Naive thymus-derived CD4-positive, alpha-beta T cell (primary cell): Measurements from ENCODE around the gene SEC61A2. TPM values are rescaled to one million over a fixed set of nuclear protein-coding genes. Genes with fewer than 3 reads are reported as not detected.

ENCODE experiments used
- ATAC-seq: fragments of 150-1000 bp; cut with Tn5 transposase; 2 replicates; pipeline ENCODE4 v1.10.0; 2021; ENCODE audit warnings: mild to moderate bottlenecking, moderate library complexity
- CTCF ChIA-PET: fragments of 350-600 bp; sonication (Branson Sonifier 250); formaldehyde crosslinking; loops from one replicate; lab custom pipeline; 2021; ENCODE audit warnings: antibody characterized with exemption; lab: Charles Lee
- POLR2A ChIA-PET: fragments of 350-600 bp; sonication (Branson Sonifier 250); formaldehyde crosslinking; loops from one replicate; lab custom pipeline; 2021; ENCODE audit warnings: antibody characterized with exemption, inconsistent platforms; lab: Charles Lee
- DNase-seq, 9 donors: peaks; one replicate each; pipeline versions ENCODE4 v3.0.0 to v3.0.0-alpha.2; 2020 to 2022; ENCODE audit warnings: mixed read lengths in 1 of 9
- H3K27ac ChIP-seq: one replicate; pipeline ENCODE4 v1.7.0; 2013; ENCODE audit warnings: mild to moderate bottlenecking, low read depth, low read length, moderate library complexity
- H3K27me3 ChIP-seq, 2 donors: one replicate each; pipeline ENCODE4 v1.7.0; 2013; ENCODE audit warnings: low read length in 2 of 2, mild to moderate bottlenecking in 2 of 2, moderate library complexity in 2 of 2; ENCODE audit not compliant: control insufficient read depth in 2 of 2, insufficient read depth in 2 of 2
- H3K36me3 ChIP-seq, 3 experiments: 1 replicate in 2 of 3; 2 replicates in 1 of 3; pipeline ENCODE4 v1.7.0; 2013; ENCODE audit warnings: low read length in 3 of 3, mild to moderate bottlenecking in 3 of 3, moderate library complexity in 1 of 3; ENCODE audit not compliant: insufficient read depth in 3 of 3, control insufficient read depth in 2 of 3
- H3K4me1 ChIP-seq, 2 donors: one replicate each; pipeline ENCODE4 v1.7.0; 2013; ENCODE audit warnings: low read length in 2 of 2, mild to moderate bottlenecking in 2 of 2, moderate library complexity in 1 of 2; ENCODE audit not compliant: control insufficient read depth in 2 of 2, insufficient read depth in 2 of 2
- H3K4me3 ChIP-seq: 2 replicates; pipeline ENCODE4 v1.7.0; 2013; ENCODE audit warnings: mild to moderate bottlenecking, low read length
- H3K9me3 ChIP-seq, 3 experiments: 1 replicate in 2 of 3; 2 replicates in 1 of 3; pipeline ENCODE4 v1.7.0; 2013; ENCODE audit warnings: low read length in 3 of 3; ENCODE audit not compliant: control insufficient read depth in 2 of 3
- H3K27ac Mint-ChIP-seq, 9 donors: one replicate each; pipeline ENCODE4 v1.8.0; 2020 to 2022; ENCODE audit warnings: mixed read lengths in 9 of 9, mild to moderate bottlenecking in 8 of 9, moderate library complexity in 5 of 9, inconsistent platforms in 2 of 9
- H3K27me3 Mint-ChIP-seq, 5 donors: one replicate each; pipeline ENCODE4 v1.8.0; 2021 to 2022; ENCODE audit warnings: mixed read lengths in 5 of 5, mild to moderate bottlenecking in 1 of 5
- H3K36me3 Mint-ChIP-seq, 5 donors: one replicate each; pipeline ENCODE4 v1.8.0; 2020 to 2022; ENCODE audit warnings: mixed read lengths in 5 of 5, mild to moderate bottlenecking in 3 of 5, inconsistent platforms in 1 of 5
- H3K4me1 Mint-ChIP-seq, 7 donors: one replicate each; pipeline ENCODE4 v1.8.0; 2020 to 2022; ENCODE audit warnings: mixed read lengths in 7 of 7, mild to moderate bottlenecking in 3 of 7, inconsistent platforms in 1 of 7
- H3K4me3 Mint-ChIP-seq, 10 donors: one replicate each; pipeline ENCODE4 v1.8.0; 2020 to 2022; ENCODE audit warnings: mild to moderate bottlenecking in 10 of 10, mixed read lengths in 10 of 10, moderate library complexity in 6 of 10, inconsistent platforms in 2 of 10
- H3K9me3 Mint-ChIP-seq, 11 donors: one replicate each; pipeline ENCODE4 v1.8.0; 2020 to 2022; ENCODE audit warnings: mixed read lengths in 11 of 11, mild to moderate bottlenecking in 4 of 11, inconsistent platforms in 1 of 11, moderate library complexity in 1 of 11
- intact Hi-C, 2 donors: fragments of 100-400 bp; cut with micrococcal nuclease; formaldehyde crosslinking; loops; one replicate each; pipeline ENCODE4 v1.15.1; 2023
- polyA plus RNA-seq, 2 donors: library from polyadenylated mRNA; unstranded; fragments of 300-500 nt; fragmentation: Illumina TruSeq; gene quantifications; one replicate each; pipeline ENCODE4 v1.2.3, GENCODE V29; 2021
- total RNA-seq, 6 experiments: library from RNA in 5 of 6; stranded (reverse) in 5 of 6; gene quantifications; 1 replicate in 5 of 6; 2 replicates in 1 of 6; pipeline ENCODE4 v1.2.3 and lab custom pipeline; 2021 to 2026

The SEC61A2 gene
- total and polyA plus RNA-seq, 7 experiments from 2014 or later: 1.9 to 15.7 (median 8.6) TPM

DNA sequence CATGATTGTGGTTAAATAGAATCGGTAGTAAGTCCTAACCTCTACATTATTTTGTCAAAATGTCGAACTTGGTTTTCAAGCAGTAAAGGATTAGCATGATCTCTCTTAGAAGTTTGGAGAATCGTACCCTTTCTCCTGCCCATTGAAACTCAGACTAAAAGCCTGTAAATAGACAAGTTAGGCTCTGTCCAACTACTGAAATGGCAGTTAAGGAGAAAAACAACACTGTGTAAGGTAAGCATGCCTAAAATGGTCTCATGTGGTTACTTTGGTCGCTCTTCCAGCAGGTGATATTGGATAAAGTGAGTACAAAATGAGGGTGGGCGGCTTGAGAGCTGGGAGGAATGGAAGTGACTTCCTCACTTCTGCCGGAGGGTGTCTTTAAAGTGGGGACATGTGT is 25.0 kb downstream of the SEC61A2 start:
- intact Hi-C loops: no loop called here
- H3K4me3 ChIP-seq: no peak overlapping the region
- H3K9me3 ChIP-seq: no peaks in the 10 kb centered on the region
- Mint-ChIP-seq H3K4me1 (peaks cover 0 to 5% (median 0%) of the 10 kb centered on the region in 7 donors), H3K27me3 (no peaks in the 10 kb centered on the region), H3K36me3 (peaks cover 0 to 32% (median 18%) of the 10 kb centered on the region in 5 donors), H3K4me3 (no peak overlapping the region), H3K9me3 (peaks cover 0 to 2% (median 0%) of the 10 kb centered on the region in 11 donors), H3K27ac (peak overlapping the region in 3 of 9 donors; percentile 8 to 60 (median 11))
- peaks cover 0 to 29% (median 3%) of the 10 kb centered on the region in 3 experiments for H3K36me3 ChIP-seq
- H3K27ac ChIP-seq: no peak overlapping the region
- ATAC-seq: no peak
- ChIA-PET CTCF (no interaction called here), POLR2A (interaction anchor here (0.6 kb wide), 1 partner anchor 46 kb away, joined by 4 read pairs; no protein-coding TSS in a partner anchor)
- DNase-seq: no peak
- no peaks in the 10 kb centered on the region for H3K27me3 ChIP-seq
- no peaks in the 10 kb centered on the region for H3K4me1 ChIP-seq

DNA sequence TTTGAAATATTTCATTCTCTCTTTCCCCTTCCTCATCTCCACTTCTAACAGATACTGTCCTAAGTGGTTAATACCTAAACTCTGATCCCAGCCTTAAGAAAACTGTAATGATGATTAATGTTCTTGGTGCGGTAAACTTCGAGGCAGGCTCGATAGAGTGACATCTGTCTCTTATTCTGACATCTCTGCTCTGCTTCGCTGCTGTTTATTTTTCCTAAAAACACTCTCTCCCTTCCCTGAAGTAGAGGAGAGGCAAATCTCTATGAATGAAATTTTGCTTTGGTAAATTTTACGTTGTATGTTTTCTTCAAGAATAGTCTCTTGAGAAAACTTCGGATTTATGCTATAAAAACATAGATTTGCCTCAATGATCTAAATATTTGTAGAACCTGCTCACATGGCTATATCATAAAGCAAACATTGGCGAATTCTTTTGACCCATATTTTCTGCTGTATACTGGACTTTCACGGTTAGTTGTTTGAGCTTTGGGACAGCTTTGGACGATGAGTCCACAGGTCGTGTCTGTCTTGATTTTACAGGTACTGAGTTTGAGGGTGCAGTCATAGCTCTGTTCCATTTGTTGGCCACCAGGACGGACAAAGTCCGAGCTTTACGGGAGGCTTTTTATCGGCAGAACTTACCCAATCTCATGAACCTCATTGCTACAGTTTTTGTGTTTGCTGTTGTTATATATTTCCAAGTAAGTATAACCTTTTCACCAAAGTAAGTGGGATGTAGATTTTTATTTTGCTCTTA is 27.1 kb downstream of the SEC61A2 start:
- peak overlapping the region in 1 of 9 donors; percentile 46 for H3K27ac Mint-ChIP-seq
- ChIA-PET CTCF (interaction anchor here (0.7 kb wide), 1 partner anchor 10 kb away, joined by 3 read pairs; no protein-coding TSS in a partner anchor), POLR2A (interaction anchor here (0.6 kb wide), 1 partner anchor 66 kb away, joined by 3 read pairs; no protein-coding TSS in a partner anchor)
- Histone ChIP-seq H3K36me3 (peaks cover 0 to 28% (median 3%) of the 10 kb centered on the region in 3 experiments), H3K27me3 (no peaks in the 10 kb centered on the region), H3K27ac (no peak overlapping the region), H3K9me3 (no peaks in the 10 kb centered on the region), H3K4me3 (no peak overlapping the region), H3K4me1 (no peaks in the 10 kb centered on the region)
- peaks cover 0 to 28% (median 16%) of the 10 kb centered on the region in 5 donors for H3K36me3 Mint-ChIP-seq
- no peaks in the 10 kb centered on the region for H3K27me3 Mint-ChIP-seq
- peaks cover 0 to 2% (median 0%) of the 10 kb centered on the region in 11 donors for H3K9me3 Mint-ChIP-seq
- H3K4me3 Mint-ChIP-seq: no peak overlapping the region
- intact Hi-C loops: no loop called here
- no peak for ATAC-seq
- no peak for DNase-seq
- H3K4me1 Mint-ChIP-seq: peaks cover 0 to 3% (median 0%) of the 10 kb centered on the region in 7 donors

DNA sequence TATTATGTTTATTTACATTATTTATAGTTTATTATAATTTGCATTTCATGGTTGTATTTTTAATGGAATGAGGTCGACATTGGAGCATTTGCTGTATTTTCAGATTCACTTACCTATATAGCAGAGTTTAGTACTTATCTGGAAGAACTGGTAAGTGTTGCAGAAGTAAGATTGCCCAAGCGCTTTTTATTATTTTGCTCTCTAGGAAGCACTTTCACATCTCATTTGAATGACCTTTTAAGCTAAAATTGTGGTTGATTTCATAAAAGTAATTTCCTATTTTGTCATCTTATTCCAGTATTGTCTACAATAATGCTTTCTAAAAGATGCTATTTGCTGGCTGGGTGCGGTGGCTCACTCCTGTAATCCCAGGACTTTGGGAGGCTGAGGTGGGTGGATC is 28.6 kb downstream of the SEC61A2 start:
- peaks cover 0 to 3% (median 0%) of the 10 kb centered on the region in 7 donors for H3K4me1 Mint-ChIP-seq
- POLR2A ChIA-PET: no interaction called here
- no peak overlapping the region for H3K27ac ChIP-seq
- CTCF ChIA-PET: no interaction called here
- H3K4me1 ChIP-seq: no peaks in the 10 kb centered on the region
- ATAC-seq: peak; percentile 31
- H3K27me3 ChIP-seq: no peaks in the 10 kb centered on the region
- intact Hi-C loops: no loop called here
- peaks cover 0 to 39% (median 19%) of the 10 kb centered on the region in 5 donors for H3K36me3 Mint-ChIP-seq
- H3K27ac Mint-ChIP-seq: no peak overlapping the region
- no peak for DNase-seq
- no peaks in the 10 kb centered on the region for H3K9me3 ChIP-seq
- H3K4me3 Mint-ChIP-seq: no peak overlapping the region
- no peak overlapping the region for H3K4me3 ChIP-seq
- H3K9me3 Mint-ChIP-seq: peaks cover 0 to 2% (median 0%) of the 10 kb centered on the region in 11 donors
- no peaks in the 10 kb centered on the region for H3K27me3 Mint-ChIP-seq
- peaks cover 0 to 43% (median 3%) of the 10 kb centered on the region in 3 experiments for H3K36me3 ChIP-seq

DNA sequence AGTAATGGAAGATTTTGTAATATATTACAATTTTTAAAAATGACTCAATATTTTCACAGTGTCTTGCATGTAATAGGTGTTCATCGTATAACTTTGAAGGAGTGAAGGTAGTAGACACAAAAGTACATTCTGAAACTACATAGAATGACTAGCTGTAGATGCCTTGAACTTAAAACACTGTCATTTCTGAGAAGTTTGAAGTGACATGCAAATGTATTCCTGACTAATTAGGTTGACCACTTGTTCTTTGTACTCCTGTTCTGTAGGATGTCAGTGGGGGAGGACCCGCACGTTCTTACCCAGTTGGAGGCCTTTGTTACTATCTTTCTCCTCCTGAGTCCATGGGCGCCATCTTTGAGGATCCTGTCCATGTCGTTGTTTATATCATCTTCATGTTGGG is 31.2 kb downstream of the SEC61A2 start:
- no peaks in the 10 kb centered on the region for H3K9me3 Mint-ChIP-seq
- POLR2A ChIA-PET: no interaction called here
- DNase-seq: no peak
- no peaks in the 10 kb centered on the region for H3K9me3 ChIP-seq
- H3K27me3 ChIP-seq: no peaks in the 10 kb centered on the region
- ATAC-seq: no peak
- no peak overlapping the region for H3K4me3 Mint-ChIP-seq
- intact Hi-C loops: no loop called here
- H3K4me3 ChIP-seq: no peak overlapping the region
- H3K27ac Mint-ChIP-seq: no peak overlapping the region
- H3K36me3 ChIP-seq: peaks cover 0 to 64% (median 3%) of the 10 kb centered on the region in 3 experiments
- H3K27me3 Mint-ChIP-seq: no peaks in the 10 kb centered on the region
- CTCF ChIA-PET: no interaction called here
- peaks cover 0 to 40% (median 24%) of the 10 kb centered on the region in 5 donors for H3K36me3 Mint-ChIP-seq
- no peak overlapping the region for H3K27ac ChIP-seq
- no peaks in the 10 kb centered on the region for H3K4me1 ChIP-seq
- no peaks in the 10 kb centered on the region for H3K4me1 Mint-ChIP-seq

DNA sequence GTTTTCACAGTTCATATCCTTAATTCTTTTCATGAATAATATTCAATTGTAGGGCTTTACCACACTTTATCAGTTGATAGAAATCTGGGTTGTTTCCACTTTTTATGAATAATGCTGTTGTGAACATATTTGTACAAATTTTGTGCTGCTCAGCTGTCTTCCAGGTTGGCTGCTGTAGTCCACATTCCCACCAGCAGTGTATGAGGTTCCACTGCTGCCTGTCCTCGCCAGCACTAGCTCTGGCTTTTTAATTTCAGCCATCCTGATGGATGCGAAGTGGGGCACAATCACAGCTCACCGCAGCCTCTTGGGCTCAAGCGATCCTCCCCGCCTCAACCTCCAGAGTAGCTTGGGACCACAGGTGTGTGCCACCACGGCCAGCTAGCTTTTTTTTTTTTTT is 33.5 kb downstream of the SEC61A2 start:
- Mint-ChIP-seq H3K4me3 (no peak overlapping the region), H3K27me3 (no peaks in the 10 kb centered on the region), H3K27ac (peak overlapping the region in 2 of 9 donors; percentile 18 to 41), H3K9me3 (no peaks in the 10 kb centered on the region), H3K36me3 (peaks cover 0 to 43% (median 27%) of the 10 kb centered on the region in 5 donors), H3K4me1 (no peaks in the 10 kb centered on the region)
- Histone ChIP-seq H3K9me3 (no peaks in the 10 kb centered on the region), H3K27me3 (no peaks in the 10 kb centered on the region), H3K4me3 (no peak overlapping the region), H3K27ac (no peak overlapping the region), H3K4me1 (no peaks in the 10 kb centered on the region), H3K36me3 (peaks cover 0 to 76% (median 9%) of the 10 kb centered on the region in 3 experiments)
- DNase-seq (no peak), ATAC-seq (no peak)
- intact Hi-C loops: no loop called here
- CTCF ChIA-PET: no interaction called here
- POLR2A ChIA-PET: no interaction called here

DNA sequence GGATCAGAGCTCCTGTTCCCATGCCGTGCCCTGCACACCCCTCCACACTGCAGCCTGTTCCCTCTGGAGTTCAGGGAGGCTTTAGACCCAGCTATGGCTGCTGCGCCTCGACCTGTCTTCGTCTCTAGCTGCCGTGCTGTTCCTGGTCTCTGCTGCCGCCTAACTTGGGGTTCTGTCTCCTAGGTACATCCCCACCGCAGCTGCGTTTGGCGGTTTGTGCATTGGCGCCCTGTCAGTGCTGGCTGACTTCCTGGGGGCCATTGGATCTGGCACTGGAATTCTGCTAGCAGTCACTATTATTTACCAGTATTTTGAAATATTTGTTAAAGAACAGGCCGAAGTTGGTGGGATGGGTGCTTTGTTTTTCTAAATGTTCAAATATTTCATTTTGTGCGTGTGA is 34.6 kb downstream of the SEC61A2 start:
- peaks cover 0 to 46% (median 29%) of the 10 kb centered on the region in 5 donors for H3K36me3 Mint-ChIP-seq
- peak overlapping the region in 3 of 9 donors; percentile 1 to 78 (median 36) for H3K27ac Mint-ChIP-seq
- Histone ChIP-seq H3K36me3 (peaks cover 0 to 70% (median 9%) of the 10 kb centered on the region in 3 experiments), H3K4me3 (no peak overlapping the region), H3K4me1 (no peaks in the 10 kb centered on the region), H3K9me3 (no peaks in the 10 kb centered on the region), H3K27ac (no peak overlapping the region), H3K27me3 (no peaks in the 10 kb centered on the region)
- ChIA-PET POLR2A (no interaction called here), CTCF (no interaction called here)
- DNase-seq (no peak), ATAC-seq (no peak)
- no peak overlapping the region for H3K4me3 Mint-ChIP-seq
- intact Hi-C loops: no loop called here
- H3K27me3 Mint-ChIP-seq: no peaks in the 10 kb centered on the region
- no peaks in the 10 kb centered on the region for H3K9me3 Mint-ChIP-seq
- no peaks in the 10 kb centered on the region for H3K4me1 Mint-ChIP-seq
